Measurements from ENCODE around the gene VSNL1.

Gene VSNL1

DNA sequence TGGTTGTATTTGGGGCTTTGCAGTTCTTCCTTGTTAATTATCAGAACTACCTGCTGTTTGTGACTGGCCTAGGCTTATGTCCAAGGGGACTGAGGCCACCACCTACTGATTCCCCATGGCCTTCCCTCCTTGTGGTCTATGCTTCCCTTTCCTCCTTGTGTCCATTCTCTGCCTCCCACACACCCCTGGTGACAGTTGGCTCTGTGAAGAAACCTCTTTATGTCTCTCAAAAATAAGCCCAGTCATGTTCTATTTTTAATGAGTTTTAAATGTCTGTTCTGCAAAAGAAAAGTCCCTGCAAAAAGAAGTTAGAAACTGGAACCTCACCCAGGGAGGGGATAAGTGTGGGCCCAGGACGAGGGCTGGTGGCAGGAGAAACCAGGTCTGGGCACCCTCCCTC is 108.1 kb downstream of the VSNL1 start:
- no peak for DNase-seq

GRCh38 chr2:17649026-17649425 is 108.5 kb downstream of the VSNL1 start:
- no peak for DNase-seq

GRCh38 chr2:17652681-17653394 is 112.3 kb downstream of the VSNL1 start:
- no peak for DNase-seq

- no peak for DNase-seq
Measured at GRCh38 chr2:17657759-17658158, 117.3 kb downstream of the VSNL1 start.

DNA sequence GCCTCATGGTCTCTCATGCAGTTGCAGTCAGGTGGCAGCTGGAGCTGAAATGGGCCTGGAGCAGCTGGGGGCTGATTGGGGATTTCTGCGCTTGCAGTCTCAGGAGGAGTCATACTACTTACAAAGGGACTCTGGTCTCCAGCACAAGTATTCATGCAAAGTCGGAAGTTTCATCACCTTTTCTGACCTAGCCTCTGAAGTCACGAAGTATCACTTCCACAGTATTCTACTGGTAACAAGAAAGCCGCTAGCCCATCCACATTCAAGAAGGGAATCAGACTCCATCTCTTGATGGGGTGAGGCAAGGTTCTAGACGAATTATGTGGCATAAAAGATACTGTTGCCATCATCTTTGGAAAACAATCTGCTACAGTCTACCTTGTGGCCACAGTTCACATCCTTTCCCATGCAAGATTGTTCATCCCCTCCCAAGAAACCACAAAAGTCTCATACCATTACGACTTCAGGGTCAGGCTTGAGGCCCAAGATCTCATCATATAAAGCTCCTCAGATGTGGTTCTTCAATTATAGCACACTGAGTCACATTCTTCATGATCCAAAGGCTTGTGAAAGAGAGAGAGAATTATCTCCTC is 117.9 kb downstream of the VSNL1 start:
- peak; percentile 74 for DNase-seq

DNA sequence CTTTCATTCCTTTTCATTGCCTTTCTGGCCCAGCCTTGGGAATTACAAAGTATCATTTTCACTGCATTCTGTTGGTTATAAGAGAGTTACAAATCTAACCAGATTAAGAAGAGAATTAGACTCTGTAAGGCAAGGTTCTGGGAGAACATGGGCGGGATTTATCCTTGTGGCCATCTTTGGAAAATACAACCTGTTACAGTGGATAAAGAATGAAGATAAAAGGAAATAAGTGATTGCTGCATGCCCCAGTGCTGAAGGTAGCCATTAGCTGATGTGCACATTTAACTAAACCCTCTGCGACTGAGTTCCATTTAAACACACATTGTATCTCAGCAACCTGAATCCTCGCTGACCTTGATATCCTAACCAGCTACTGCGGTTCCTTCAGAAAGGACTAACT is 119.7 kb downstream of the VSNL1 start:
- no peak for DNase-seq

GRCh38 chr2:17661460-17661859 is 121.0 kb downstream of the VSNL1 start:
- DNase-seq: no peak

DNA sequence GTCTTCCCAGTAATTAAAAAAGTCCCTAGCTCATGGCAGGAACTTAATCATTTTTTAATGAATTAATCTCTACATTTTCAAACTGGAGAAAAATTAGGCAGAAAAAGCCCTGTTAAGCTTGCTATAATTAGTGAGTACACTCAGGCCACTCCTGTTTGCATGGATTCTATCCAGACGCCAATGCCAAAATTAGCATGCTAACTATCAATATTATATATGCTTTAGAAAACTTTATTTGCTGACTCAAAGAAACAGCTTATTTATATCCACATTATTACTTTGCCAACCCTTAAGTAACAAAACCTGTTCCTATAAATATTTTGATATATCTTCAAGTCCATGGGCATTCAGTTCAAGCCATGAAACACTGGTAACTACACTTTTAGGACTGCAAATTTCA is 122.2 kb downstream of the VSNL1 start:
- no peak for DNase-seq

DNA sequence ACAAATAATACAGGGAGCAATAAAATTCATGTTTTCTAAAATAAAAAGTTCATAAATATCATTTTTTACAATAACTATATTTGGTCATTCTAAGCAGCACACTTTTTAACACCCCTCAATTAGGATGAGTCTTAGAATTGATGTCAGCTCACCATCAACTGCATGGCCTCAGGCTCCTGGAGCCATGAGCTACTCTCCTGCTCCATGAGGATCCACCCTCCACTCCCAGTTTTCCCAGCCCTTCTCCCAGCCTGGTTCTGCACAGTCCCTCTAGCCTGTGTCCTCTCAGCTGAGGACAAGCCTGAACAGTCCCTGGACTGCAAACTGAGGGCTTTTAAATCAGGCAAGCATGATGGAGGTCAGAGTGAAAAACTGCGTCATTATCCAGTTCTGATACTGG is 124.0 kb downstream of the VSNL1 start:
- no peak for DNase-seq

GRCh38 chr2:17667898-17668297 is 127.4 kb downstream of the VSNL1 start:
- no peak for DNase-seq

GRCh38 chr2:17672583-17673317 is 132.3 kb downstream of the VSNL1 start:
- DNase-seq: peak; percentile 63

DNA sequence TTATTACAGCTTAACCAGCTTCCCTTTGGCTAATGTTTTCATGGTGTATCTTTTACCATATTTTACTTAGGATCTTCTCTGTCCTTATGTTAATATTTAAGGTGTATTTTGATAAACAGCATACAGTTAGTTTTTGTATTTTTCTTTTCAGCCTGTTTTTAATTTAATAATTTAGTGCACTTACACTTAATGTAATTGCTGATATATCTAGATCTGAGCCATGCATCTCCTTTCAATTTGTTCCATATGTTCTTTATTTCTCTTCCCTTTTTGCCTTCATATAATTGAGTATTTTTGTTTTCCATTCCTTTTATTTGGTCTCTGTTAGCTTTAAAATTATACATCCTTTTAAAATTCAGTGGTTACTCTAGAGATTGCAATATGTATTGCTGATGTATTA is 134.3 kb downstream of the VSNL1 start:
- no peak for DNase-seq

DNA sequence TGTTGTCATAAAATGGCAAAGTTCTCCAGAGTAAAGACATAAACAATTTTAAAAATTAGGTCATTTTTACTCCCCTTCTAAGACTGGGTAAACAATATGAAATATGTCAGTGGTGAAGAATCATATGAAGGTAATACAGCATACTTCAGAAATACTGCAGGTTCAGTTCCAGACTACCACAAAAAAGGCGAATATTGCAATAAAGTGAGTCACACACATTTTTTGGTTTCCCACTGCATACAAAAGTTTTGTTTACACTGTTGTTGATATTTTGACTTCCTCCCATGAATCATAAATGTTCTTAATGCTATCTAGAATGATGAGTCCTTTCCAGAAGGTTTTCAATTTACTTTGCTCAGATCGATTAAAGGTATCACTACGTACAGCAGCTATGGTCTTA is 139.6 kb downstream of the VSNL1 start:
- DNase-seq: no peak

DNA sequence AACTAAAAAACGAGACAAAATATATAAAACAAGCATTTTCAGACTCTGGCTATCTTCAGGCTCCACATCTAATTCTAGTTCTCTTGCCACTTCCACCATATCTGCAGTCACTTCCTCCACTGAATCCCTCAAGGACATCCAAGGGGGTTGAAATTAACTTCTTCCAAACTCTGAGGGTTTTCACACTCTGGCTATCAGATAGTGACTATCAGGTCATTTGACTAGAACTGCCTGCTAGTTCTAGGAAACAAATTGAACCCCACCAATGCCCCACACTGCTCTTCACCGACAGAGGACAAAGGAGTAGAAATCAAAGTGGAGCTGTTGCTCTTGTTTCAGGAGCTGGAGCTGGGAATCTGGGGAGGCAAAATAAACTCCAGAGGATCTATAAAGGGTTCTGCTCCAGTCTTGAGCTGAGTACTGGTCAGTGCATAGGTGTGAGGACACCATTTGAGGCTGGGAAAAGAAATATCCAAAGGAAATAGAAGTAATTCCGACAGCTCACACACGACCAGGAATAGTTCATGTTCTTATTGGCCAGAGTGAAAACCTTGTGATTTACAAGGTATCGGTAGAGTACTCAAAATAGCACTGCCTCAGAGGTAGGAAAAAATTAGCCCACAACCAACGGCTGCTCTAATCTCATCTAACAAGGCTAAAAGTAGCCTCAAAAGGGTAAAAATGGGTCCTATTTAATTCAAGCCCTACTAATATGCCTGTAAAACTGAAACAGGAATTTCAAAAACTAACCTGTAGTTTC is 141.8 kb downstream of the VSNL1 start:
- no peak for DNase-seq

GRCh38 chr2:17683981-17684380 is 143.5 kb downstream of the VSNL1 start:
- DNase-seq: no peak

DNA sequence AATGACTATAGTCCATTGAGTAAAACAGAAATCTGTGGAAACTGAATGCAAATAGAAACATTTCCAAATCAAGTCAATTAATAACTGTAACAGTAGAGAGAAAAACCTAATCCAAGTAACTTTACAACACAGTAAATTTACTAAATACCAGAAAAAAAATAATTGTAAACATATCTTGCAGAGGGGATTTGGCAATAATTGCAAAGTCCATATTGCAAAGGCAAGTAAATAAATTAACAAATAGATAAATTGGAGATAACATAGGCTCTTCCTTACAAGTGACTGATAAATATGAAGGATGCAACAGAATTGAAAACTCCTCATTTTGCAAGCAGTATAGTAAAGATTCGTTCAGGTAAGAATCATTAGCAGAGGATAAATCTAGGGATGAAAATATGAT is 148.1 kb downstream of the VSNL1 start:
- no peak for DNase-seq

- DNase-seq: no peak
Measured at GRCh38 chr2:17689010-17689409, 148.5 kb downstream of the VSNL1 start.

DNA sequence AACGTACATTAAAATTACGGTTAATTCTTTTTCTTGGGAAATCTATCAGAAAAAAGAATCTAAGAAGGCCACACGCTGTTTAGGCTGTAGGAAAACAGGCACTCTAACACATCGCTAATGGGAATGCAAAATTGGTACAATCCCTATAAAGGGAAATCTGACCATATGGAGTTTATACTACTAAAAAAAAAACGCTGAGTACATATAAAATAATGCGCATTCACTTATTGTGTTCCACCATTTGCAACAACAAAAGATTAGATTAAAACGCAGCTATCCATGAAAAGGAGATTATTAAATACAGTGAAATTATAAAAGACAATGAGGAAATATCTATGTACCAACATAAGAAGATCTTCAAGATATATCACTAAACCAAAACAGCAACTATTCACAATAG is 150.3 kb downstream of the VSNL1 start:
- no peak for DNase-seq

All from fibroblast of upper back skin (primary cell).